GM04503 (cell line): ENCODE results near the gene AUTS2.

Source experiments
- DNase-seq: peaks from one replicate; pipeline ENCODE4 v3.0.0-alpha.2; 2012; ENCODE audit warnings: low read depth

The AUTS2 gene

DNA sequence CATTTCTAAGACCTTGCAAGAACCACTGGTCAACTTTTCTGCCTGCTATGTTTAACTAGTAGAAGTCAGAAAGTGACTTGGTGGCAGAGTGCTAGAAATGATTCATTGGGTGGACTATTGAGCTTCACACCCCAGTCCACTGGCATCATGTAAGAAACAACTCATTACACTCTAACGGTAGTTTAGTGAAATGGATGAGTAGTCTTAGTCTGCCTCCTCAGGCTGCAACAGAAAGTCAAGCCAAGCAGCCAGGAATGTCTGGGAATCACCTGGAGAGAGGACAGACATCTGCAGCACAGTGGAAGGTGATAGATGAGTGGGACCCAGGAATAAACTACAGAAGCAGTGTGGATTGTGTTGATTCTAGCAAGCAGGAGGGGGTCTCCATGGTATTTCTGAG is 125.4 kb downstream of the AUTS2 start:
- no peak for DNase-seq

GRCh38 chr7:69728304-69728703 is 130.0 kb downstream of the AUTS2 start:
- no peak for DNase-seq

GRCh38 chr7:69732203-69732602 is 133.9 kb downstream of the AUTS2 start:
- DNase-seq = no peak

DNA sequence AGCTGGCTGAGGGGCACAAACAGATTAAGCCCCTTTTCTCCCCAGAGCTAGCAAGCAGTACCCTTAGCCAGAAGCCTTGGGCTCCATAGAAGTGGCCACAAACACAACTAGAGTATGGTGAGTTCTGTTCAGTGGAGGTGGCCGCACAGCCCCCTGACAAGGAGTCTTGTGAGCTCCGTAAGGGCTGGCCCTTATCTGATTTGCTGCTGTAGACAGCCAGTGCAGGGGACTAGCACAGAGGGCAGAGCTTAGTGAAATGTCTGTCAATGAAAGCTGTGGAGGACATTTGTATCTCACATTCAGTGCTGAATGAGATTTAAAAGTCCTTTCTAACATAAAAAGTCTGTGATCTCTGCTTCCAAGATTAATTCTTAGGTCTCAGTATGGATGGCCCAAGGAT is 137.3 kb downstream of the AUTS2 start:
- DNase-seq = no peak

- no peak for DNase-seq
These were observed 138.0 kb downstream of the AUTS2 start for GRCh38 chr7:69736126-69736810.

DNA sequence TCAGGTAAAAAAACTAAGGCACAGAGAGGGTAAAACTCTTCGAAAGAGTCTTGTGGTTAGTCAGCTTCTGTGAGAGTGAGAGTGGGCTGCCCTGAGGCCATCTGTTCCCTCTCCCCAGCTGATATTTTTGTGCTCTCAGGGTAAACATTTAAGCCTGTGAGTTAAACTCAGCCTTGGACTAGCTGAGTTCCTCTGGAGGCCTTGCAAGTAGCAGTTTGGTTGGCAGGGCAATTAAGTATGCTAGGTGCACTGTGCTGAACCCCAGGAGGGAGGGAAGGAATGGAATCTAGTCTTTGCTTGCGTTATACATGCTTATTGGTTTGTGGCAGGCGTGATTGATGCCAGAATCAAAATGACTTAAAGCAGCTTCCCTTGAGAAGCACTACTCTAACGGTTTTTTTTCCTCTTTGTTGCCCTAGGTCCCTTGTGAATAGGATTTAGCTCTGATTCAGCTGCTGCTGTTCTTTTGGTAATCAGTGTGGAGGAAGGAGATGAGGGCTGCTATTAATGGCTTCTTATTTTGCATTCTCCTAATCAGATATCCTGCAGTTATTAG is 140.2 kb downstream of the AUTS2 start:
- no peak for DNase-seq

DNA sequence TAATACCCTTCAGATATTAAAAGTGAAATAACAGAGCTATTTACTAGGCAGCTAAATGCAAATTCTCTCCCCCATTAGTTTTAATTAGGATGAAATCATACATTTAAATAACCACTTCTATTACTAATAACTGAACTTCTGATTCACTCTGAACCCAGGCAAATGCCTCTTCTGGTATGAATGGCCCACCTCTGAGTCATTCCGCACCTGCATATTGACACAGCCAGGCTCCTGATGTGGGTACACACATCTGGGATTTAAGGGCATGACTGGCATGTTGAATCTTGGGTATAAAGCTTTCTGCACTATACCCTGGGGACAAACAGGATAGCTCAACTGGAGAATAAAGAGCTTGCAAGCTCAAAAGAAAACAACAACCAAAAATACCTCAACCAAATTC is 140.9 kb downstream of the AUTS2 start:
- no peak for DNase-seq

GRCh38 chr7:69739931-69740431 is 141.7 kb downstream of the AUTS2 start:
- DNase-seq = no peak

DNA sequence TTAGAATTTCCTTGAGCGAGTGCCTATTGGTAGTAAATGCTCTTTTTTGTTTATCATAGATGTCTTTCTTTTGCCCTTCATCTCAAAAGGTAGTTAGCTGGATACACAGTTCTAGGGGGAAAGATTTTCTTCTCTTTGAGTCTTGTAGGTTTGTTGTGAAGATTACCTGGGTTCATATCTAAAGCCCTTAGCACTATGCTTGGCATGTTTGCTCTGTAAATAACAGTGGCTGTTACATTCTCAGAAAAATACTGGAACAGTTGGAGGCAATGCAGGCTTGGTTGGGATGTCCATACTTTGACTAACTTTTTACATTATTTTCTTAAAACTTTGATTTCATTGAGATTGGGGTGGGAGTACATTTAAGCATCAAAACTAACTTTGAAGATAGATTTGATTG is 144.0 kb downstream of the AUTS2 start:
- DNase-seq = no peak

DNA sequence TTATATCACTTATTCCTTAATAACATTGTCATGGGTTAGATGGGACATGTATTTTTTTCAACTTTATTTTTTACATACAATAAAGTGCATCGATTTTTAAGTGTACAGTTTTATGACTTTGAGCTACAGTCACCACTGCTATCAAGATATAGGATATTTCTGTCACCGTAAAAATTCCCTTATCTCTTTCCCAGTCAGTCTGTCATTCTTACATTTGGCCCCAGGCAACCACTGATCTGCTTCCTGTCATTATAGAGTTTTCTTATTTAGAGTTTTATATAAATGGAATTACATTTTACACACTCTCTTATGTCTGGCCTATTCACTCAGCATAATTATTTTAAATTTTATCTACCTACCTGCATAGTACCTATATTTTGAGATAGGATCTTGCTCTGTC is 145.2 kb downstream of the AUTS2 start:
- no peak for DNase-seq

DNA sequence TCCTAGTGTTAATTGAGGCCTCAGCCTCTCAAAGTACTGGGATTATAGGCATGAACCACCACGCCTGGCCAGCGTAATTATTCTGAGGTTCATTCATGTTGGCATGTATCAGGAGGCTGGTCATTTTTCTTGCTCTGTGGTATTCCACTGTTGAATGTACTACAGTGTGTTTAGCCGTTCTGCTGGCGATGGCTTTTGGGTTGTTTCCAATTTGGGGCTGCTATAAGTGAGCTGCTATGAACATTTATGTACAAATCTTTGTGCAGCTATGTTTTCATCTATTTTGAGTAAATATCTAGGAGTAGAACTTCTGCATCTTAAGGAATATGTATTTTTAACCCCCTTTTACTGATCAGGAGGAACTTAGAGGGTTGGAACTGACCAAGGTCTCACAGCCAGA is 145.8 kb downstream of the AUTS2 start:
- DNase-seq = no peak

DNA sequence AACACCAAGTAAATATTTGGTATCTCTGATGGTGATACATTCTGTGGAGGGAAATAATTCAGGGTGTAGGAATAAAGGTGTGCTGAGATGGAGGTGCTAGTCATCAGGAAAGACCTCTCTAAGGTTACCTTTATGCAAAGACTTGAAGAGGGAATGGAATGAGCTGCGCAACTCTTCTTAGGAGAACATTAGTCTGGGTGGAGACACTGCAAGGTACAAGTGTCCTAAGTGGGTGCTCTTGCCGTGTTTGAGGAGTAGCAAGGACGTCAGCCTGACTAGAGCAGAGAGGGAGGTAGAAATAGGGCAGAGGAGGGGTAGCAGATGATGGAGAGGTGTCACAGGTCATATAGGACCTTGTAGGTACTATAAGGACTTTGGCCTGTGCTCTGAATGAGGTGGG is 148.1 kb downstream of the AUTS2 start:
- DNase-seq = no peak

DNA sequence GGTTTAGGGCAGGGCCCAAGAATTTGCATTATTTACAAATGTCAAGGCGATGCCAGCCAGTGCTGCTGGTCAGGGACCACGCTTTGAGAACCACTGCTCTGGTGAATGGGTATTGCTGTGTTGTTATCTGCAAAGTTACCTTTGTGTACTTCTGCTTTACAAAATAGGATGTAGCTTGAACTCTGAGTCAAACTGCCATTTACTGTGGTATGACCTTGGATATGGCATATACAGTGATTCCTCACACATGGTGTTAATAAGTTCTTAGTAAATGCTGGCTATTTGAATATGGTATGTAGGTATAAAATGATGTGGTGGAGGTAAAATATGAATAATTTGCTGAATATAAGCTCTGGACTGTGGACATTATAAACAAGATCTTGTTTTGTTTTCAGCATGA is 148.9 kb downstream of the AUTS2 start:
- DNase-seq = no peak

- DNase-seq = no peak
These were observed 150.3 kb downstream of the AUTS2 start for GRCh38 chr7:69748530-69748929.

DNA sequence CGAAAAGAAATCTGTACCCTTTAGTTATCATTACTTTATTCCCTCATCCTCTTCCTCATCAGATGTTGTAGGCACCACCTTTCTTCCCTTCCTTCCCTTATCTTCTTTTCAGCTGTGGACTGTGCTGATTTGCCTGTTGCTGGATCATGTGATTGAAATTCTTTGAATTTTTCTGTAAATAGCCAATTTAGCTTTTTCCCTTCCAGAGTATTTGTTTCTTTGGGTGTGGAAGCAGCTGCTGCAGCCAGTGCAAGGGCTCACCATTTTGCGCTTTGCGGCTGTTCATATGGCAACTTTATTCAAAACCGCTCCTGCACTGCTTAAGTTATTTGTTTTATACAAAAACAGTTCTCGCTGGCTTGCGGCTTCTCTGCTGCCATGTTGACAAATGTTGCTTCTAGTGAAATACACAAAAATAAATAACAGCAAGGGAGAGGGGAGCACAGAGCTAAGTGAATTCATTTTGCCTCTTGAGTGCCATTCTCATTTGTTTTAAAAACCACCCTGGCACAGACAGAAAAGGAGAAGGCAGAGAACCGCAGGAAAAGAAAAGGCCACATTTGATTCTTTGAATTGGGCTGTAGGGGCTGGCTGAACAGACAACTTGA is 151.2 kb downstream of the AUTS2 start:
- no peak for DNase-seq

GRCh38 chr7:69749994-69750393 is 151.7 kb downstream of the AUTS2 start:
- DNase-seq = no peak

GRCh38 chr7:69751026-69751425 is 152.8 kb downstream of the AUTS2 start:
- DNase-seq = no peak

DNA sequence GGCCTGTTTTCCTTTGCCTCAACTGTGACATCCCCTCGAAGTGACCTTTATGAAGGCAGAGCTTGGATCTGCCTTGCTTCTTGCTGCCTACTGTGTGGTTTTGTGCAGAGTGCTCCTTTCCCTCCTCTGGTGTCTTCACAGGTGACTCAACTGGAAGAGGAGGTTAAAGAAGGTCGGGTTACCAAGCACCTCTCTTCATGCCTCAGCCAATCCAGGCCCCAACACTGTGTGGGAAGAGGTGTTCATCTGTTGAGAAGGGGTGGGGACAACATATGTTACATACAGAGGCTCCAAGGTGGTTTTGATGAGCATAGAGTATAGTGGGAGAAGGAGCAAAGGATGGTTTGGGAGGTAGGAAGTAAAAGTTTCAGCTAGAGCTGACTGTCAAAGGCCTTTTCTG is 155.7 kb downstream of the AUTS2 start:
- DNase-seq = no peak

DNA sequence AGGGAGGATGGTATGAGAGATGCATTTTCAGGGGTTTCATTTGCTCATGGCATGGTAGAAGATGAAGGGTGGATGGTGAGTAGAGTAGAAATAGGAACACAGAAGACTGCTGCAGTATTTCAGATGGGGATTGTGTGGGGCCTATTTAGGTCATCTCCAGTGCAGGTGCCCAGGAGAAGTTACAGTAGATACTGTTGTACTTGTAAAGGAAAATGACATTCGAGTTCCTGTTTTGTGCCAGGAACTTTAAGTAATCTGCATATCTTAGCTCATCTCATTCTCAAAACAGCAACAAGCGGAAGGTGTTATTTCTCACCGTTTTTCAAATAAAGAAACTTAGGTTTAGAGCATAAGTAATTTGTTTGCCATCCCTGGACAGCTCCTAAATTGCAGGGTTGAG is 156.2 kb downstream of the AUTS2 start:
- no peak for DNase-seq

DNA sequence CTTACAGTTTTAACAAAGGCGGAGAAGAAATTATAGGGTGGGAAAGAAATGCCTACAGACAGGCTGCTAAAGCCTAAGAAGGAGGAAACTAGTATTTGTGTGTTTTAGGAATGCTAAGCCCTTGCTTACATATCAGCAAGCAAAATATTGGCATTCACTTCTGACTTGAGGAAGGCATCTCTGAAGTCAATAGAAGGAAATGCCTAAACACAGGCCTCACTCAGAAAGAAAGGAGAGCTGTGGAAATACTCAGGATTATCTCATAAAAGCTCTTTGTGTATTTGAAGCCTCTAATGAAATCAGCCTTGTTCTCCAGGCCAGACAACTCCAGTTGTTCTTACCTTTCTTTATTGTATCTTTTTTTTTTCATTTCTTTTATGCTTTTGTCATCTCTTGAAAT is 158.0 kb downstream of the AUTS2 start:
- DNase-seq = peak; percentile 23

DNA sequence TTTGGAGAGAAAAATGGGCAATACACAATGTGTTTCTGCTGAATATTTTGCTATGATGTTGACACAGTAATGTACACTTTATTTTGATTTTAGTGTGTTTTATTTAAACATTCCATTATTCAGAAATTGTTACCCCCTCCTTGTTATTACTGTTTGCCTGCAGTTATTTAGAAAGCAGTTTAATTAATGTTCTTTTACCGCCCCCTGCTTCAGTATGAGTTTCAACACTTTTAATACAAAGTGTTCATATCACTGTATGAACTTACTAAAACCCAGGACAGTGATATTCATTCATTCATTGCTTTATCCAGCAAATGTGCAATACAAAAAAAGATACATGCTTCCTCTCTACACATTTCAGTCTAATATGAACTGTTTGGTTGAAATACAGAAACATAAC is 159.3 kb downstream of the AUTS2 start:
- DNase-seq = no peak

DNA sequence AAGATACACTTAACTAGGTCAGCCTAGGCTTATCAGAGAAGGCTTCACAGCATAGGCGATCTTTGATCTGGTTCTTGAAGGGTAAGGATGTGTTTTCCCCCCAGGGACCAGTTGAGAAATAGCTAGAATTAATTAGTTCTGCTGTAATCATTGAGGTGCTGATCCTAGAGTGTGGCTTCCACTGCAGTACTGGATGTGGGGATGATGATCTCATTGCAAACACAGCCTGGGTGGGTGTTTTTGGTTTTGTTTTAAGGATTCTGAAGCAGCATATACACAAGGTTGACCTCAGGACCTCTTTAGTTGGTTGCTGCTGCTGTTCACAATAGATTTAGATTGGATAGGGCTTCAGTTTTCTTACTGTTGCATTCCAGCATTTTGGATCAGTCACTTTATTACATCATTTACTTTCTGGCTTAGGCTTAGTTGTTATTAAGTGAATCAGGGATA is 159.7 kb downstream of the AUTS2 start:
- no peak for DNase-seq

DNA sequence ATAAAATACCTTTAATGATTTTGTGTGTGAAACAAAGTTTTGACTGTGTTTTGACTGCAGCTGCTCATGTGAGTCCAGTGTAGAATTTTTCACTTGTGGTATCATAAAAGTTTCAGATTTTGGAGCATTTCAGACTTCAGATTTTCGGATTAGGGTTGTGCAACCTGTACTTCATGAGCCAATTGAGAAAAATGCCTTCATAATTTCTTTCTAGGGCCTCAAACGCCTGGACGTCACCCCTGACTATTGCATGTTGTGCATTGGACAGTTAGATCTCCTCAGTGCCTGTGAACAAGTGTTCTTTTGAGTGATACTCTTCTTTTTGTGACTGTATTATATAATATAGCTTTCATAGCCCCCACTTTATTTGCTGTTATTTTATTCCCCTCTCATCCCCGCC is 161.1 kb downstream of the AUTS2 start:
- DNase-seq = no peak
